NAMALWA (cell line): Measurements from ENCODE around the gene ROCK1.

ENCODE experiments used
- DNase-seq: peaks from one replicate; pipeline ENCODE4 v3.0.0-alpha.2; 2015; ENCODE audit warnings: low spot score

The ROCK1 gene

GRCh38 chr18:21105936-21106335 lies 5.7 kb downstream of the ROCK1 start:
- no peak for DNase-seq

DNA sequence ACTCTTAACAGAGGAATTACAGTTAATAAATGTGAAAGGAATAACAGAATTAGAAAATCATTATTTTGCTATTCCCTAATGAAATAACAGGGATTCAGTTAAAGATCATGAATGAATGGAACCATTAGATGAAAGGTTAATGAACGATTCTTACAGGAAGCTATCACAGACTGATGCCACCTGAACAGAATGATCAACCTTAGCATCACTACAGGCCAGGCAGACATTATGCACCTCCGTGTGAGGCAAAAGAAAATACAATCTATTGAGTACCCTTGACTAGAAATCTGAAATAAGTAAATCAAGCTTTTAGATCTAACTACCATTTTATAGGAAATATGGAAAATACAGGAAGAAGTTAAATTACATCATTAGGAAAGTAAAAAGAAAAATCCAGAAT lies 10.4 kb downstream of the ROCK1 start:
- no peak for DNase-seq

DNA sequence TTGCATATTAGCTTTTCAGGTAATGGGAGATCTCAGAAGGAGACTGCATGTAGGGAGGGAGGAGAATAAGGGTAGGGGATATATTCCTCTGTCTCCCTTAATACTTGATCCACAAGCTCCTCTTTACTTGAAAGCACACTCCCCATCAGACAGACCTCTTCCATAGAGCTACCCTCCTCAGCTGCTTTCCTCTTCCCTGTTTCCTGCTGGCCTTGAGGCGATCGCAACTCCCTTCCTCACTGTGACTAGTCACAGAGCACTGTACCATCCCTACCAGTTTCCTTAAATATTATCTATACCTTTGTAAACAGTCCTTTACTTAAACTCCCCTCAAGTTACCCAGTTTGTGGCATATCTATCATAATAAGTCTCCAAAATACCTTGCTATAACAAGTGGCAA lies 10.9 kb downstream of the ROCK1 start:
- DNase-seq: no peak

- peak; percentile 25 for DNase-seq
Observed at GRCh38 chr18:21100146-21100545, 11.5 kb downstream of the ROCK1 start.

GRCh38 chr18:21099442-21099841 lies 12.2 kb downstream of the ROCK1 start:
- peak; percentile 85 for DNase-seq

DNA sequence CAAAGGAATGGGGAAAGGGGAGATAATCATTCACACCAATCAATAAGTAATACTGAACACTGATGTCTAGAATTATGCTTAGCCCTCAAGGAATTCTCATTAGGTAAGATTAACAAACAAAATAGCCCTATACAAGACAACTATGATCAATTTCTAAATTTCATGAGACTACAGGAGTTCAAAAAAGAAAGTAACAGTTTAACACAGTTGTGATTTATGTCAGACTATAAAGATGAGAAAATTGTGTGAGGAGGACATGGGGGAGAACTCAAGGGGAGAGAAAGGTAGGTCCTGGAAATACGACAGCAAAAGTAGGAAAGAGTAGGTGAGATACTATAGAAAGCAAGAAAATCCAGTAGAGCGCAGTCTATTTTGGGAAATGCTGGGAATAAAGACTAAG lies 14.9 kb downstream of the ROCK1 start:
- no peak for DNase-seq

GRCh38 chr18:21093133-21093532 lies 18.5 kb downstream of the ROCK1 start:
- DNase-seq: no peak

DNA sequence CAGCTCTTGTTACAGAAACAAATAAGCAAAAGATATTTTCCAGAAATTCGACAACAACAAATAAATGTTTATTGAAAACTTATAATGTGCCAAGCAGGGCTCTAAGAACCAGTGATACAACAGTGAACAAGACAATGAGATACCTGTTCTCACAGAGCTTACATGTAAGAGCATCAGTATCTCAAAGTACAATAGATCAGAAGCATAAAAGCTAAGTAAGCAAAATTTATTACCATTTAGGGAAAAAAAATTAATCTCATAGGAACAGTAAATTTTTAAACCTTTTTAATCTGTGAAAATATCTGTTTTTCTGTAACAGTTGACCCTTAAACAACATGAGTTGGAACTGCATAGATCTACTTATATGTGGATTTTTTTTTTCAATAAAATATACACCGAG lies 20.9 kb downstream of the ROCK1 start:
- no peak for DNase-seq

DNA sequence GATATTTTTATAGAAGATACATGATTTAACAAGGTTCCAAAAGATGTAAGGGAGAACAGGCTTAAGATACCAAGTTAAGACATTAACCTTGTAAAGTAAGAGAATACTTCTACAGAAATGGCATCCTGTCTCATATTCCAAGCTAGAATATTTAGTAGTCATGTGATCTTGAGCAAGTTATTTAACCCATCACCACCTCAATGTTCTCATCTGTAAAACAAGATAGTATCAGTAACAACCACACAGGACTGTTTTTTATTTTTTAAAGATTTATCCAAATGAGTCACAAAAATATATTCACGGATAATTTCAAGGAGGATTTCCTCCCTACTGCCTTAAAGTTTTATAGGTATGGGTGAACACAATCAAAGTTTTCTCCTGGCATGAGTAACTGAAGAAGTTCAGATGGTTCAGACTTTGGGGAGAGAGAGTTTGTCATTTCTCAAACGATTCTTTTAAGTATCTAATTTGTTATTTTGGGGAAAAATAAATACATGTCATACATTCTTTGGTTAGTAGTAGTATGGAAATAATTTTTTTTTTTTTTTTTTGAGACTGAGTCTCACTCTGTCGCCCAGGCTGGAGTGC lies 25.9 kb downstream of the ROCK1 start:
- DNase-seq: no peak

DNA sequence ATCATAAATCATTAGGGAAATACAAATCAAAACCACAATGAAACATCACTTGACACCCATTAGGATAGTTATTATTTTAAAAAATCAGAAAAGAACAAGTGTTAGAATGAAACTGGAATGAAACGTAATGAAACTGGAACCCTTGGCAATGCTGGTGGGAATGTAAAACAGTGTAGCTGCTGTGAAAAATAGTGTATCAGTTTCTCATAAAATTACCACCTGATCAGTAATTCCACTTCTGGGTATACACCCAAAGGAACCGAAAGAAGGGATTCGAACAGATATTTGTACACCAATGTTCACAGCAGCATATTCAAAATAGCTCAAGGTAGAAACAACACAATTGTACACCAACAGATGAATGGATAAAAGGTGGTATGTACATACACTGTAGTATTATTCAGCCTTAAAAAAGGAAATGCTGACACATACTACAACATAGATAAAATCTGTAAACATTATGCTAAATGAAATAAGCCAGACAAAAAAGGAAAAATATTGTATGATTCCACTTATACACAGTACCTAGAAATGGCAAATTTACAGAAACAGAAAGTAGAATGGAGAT lies 27.0 kb downstream of the ROCK1 start:
- no peak for DNase-seq

DNA sequence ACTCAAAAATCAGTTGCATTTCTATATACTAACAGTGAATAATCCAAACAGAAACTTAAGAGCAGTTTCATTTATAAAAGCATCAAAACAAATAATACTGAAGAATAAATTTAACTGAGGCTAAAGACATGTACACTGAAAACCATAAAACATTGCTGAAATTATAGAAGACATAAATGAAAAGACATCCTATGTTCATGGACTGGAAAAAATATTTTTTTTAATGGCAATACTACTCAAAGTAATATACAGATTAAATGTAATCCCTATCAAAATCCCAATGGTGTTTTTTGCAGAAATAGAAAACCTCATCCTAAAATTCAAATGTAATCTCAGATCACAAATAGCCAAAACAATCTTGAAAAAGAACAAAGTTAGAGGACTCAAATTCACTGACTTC lies 28.6 kb downstream of the ROCK1 start:
- DNase-seq: no peak

GRCh38 chr18:21081426-21081825 lies 30.2 kb downstream of the ROCK1 start:
- no peak for DNase-seq

DNA sequence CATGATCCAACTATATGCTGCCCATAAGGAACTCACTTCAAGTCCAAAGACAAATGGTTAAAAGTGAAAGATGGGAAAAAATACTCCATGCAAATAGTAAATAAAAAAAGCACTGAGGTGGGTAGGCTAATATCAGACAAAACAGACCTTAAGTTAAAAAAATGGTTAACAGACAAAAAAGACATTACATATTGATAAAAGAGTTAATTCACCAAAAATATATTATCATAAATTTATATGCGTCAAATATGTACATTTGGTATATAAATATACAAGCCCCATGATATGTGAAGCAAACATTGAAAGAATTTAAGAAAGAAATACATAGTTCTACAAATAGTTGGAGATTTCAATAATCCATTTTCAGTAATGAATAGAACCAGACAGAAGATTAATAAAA lies 31.0 kb downstream of the ROCK1 start:
- no peak for DNase-seq

- DNase-seq: no peak
Observed at GRCh38 chr18:21074336-21075323, 37.0 kb downstream of the ROCK1 start.

DNA sequence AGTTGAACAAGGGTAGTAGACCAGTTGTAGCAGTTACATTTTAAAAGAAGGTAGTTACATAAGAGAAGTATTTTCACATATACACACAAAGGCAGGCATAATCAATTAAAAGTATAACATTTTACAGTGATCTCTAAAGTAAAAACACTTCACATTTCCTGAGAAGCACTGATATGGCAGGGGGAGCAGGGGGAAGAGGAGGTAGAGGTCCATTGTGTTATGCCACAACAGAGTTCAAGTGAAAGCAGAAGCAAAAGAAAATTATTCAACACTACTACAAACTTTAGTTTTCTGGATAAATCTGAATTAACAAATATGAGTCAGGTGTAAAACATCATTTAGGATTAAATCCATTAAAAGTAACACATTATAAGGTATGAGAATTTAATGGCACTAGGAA lies 38.4 kb downstream of the ROCK1 start:
- DNase-seq: no peak

DNA sequence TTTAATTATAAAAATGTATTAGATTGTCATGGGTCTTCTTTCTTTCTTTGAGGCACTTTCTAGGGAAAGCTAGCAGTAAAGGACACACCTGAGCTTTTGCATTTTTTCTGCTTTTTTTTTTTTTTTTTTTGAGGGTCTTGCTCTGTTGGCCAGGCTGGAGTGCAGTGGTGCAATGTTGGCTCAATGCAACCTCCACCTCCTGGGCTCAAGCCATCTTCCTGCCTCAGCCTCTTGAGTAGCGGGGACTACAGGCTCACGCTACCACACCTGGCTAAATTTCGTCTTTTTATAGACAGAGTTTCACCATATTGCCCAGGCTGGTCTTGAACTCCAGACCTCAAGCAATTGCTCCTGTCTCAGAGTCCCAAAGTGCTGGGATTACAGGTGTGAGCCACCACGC lies 40.5 kb downstream of the ROCK1 start:
- DNase-seq: no peak

GRCh38 chr18:21069468-21069867 lies 42.1 kb downstream of the ROCK1 start:
- DNase-seq: no peak

- no peak for DNase-seq
Observed at GRCh38 chr18:21064347-21064746, 47.3 kb downstream of the ROCK1 start.

DNA sequence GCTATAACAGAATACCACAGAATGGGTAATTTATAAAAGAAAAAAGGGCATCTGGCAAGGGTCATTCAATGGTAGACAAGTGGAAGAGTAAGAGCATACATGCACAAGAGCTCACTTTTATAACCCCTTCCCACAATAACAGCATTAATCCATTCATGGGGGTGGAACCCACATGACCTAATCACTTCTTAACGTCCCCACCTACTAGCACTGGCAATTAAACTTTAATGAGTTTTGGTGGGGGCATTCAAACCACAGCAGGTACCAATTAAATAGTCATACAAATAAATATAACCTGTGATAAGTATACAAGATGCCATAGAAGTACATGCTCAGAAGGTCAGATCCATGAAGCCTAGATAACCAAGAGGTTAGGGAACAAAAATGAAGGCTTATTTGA lies 48.6 kb downstream of the ROCK1 start:
- no peak for DNase-seq

DNA sequence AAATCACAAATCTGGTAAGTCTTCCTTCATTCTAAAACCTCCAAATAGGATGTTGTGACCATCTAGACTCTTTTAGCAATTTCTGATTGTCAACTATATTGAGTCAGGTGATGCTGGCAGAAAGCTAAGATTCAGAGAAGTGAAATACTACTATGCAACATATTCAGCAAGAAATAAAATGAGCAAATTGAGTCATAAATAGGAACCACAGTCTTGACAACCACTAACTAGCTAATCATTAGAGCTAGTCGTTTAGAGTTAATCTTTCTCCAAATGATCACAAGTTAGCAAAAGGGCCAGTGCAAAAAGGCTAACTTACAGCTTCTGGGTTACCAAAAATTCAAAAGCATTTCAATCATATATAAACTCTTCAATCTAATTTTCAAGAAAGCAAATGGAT lies 54.5 kb downstream of the ROCK1 start:
- no peak for DNase-seq

DNA sequence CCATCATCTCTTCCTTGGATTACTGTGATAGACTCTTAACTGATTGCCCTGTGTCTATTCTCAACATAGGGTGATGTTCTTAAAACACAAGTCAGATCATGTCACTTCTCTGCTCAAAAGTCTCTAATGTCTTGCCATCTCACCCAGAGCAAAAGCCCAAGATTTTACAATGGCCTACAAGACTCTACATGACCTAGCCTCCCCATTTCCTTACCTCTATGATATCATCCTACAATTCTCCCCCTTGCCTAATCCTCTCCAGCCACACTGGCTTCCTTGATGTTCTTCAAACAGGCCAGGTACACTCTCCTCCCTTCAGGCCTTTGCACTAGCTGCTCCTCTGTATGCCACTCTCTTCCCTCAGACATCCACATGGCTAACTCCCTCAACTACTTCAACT lies 55.1 kb downstream of the ROCK1 start:
- DNase-seq: no peak

GRCh38 chr18:21054252-21054821 lies 57.3 kb downstream of the ROCK1 start:
- no peak for DNase-seq

GRCh38 chr18:21053127-21053526 lies 58.5 kb downstream of the ROCK1 start:
- no peak for DNase-seq
